KG1 (cell line): ENCODE measurements around the gene NCBP2L.

Experiments used
- DNase-seq: peaks from one replicate; lab custom pipeline; 2025; lab: John Stamatoyannopoulos, UW

NCBP2L gene

DNA sequence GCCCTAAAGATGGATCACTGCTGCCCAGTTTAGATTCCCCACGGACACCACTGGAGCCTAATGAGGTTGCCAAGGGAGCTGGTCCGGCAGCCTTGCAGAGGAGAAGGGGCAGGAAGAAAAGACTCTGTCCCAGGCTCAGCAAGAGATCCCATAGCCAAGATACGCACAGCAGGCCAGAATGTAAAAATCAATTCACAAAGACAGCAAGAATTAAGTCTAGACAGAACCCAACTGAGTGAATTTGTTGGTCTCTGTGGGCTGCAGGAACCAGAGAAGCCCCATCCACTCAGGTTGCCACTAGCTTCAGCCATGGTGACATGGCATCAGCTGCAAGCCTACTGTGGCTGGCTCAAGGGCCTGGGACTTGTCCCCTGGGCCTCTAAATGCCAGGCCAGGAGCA is 24.8 kb upstream of the NCBP2L start:
- no peak for DNase-seq

DNA sequence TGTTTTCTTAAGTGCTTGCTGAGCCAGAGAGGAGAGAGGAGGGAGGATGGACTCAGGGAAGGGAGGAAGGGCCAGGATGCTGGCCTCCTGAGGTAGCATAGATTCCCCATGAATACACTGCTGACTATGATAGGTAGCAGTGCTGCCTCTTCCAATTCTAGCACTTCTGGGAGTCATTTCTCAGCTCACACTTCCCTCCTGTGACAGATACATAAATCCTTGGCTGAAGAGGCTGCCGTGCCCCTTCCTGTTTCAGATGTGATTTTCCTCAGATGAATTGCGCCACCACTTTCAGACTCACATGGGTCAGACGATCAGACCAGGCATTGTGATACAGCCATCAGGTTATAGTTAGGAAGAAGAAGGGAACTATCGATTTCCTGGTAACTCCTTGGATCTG is 24.3 kb upstream of the NCBP2L start:
- no peak for DNase-seq

DNA sequence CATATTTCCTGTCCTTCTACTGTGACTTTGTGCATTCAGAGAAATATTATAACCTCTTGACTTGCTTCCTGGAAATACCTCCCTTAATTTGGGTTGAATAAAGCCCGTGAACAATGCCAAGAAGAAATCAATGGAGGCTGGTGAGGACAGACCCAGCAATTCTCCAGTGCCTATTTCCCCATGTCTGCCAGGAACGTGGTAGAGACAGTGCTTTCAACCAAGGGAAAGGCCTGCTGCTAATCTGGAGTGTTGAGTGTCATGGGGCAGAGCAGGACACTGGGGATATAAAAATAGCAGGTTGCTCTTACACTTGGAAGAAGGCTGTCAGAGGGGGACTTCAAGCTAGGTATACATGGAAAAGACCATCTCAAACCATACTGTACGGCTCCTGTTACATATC is 21.8 kb upstream of the NCBP2L start:
- DNase-seq: no peak

DNA sequence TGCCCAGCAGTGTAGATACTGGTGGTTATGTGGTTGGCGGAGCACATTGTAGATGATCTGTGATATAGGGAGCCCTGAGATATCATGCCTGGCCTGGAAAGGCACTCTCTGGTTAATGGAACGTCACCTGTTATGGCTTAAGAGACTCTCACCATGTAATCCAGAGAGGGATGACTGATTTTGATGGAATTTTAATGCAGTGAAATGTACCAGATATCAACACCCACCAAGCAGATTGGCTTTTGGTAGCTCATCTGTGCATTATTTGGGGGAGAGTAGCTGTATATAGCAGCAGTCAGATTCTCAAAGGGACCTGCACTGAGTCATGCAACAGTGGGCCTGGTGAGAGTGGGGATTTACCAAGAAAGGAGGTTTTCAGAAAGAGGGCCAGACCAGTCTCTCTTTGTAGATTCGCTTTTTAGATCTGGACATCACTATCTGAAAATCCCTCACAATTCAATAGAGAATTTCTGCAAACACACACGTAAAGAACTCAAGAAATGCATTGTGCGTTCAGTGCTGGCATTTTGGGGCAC is 19.2 kb upstream of the NCBP2L start:
- no peak for DNase-seq

DNA sequence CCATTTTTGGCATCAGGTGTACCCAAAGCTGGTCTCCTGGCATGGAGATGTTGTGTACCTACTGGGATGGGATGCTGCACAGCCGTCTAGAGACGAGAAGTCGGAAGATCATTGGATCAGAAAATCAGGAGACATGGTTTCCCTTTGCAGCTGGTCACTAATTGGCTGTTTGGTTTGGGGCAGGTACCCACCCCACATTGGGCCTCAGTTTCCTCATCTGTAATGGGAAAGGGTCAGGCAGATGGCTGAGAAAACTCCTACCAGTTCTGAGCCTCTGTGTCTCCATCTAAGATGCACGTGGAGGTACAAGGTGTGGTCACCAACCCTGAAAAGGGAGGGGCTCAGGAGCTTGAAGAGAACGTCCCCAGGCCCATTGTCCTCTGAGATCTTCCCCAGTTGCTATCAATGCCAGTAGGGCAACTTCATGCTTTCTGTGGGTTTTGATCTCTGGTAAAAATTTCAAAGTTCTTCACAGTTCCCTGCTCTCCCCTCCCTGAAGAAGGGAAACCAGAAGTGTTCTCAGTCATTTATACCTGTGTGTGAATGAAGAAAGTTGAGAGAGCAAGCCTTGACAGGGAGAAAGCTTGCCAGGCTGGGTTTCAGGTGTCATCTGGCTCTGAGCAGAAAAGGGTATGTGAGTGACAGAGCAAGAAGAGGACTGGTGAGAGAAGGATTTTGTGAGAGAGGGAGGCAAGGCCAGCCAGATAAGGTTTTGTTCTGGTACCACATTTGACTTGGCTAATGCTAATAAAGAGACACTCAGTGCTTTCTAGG is 17.0 kb upstream of the NCBP2L start:
- DNase-seq: no peak

DNA sequence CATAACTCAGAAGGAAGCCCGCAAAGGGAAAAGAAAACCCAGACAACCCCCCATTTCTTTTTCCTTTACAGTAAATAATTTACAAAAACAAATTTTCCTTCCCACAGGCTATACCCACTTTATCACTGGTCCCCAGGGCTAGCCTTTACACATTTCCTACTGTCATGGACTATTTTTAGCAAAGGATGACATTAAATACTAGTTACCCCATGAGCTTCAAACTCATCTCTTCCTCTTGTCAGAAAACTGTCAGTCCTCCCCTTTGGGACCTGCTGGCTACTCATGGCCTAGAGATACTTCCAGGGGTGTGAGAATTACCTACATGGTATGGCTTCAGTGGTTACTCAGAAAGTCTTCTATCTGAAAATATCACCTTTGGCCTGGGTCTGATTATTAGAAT is 13.9 kb upstream of the NCBP2L start:
- DNase-seq: no peak

DNA sequence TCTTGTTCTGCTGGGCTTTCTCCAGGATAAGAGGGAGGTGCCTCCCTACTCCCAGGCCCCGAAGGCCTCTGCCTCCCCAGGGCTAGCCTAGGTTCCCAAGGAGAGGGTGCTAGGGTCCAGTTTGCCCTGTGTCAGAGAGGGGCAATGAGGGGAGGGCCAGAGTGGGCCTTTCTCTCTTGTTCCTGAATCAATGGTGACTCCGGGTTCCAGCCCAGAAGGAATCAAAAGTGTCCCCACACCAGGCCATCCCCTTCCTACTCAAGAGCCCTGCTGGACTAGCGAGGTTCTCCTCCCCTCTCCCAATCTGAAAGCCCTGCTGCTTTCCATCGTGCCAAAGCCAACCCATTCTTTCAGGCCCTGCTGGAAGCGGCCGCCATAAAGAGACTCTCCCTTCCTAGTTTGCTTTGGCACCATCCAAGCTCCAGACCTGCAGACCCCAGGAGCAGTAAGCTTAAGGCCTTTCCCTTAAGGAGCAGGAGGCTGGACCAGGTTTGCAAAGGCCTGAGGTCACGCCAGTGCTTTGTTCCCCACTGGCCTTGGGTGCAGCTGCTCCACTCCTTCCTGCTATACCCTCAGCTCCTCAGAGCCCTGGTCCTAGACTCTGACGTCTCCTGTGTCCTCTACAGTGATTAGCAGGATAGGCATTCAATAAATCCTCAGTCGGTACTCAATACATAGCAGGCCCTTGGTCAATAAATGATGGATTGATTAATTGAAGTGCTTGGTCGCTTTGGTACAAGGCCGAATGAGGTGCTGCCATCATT is 12.5 kb upstream of the NCBP2L start:
- DNase-seq: no peak

DNA sequence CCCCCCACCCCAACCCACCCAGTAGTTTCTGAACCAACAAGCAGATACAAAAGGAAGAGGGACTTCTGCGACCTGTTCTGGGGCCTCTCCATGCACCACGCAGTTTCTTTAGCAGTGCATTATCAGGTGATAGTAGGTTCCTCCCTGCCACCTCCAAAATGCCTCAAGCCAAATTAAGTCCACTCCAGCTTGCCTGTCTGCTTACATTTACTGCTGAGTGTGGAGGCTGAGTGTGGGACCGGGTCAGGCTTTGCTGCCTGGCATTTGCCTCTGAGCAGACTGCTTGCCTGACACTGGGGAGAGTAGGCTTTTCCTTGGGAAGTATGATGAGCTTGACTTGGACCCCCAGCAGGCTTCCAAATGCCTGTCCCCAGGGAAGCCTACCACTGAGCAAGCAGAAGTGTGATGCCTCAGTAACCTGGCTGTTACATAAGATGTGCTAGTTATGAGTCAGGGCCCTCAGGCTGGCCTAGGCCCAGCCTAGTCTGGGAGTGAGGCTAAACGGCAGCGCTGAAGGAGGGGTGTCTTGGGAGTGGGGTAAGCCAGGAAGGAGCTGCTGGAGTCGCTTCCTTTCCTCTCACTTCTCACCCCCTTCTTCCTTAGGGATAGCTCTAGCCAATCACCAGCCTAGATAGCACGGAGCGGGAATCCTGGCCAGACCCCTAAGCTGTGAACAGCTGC is 10.9 kb upstream of the NCBP2L start:
- DNase-seq: no peak

DNA sequence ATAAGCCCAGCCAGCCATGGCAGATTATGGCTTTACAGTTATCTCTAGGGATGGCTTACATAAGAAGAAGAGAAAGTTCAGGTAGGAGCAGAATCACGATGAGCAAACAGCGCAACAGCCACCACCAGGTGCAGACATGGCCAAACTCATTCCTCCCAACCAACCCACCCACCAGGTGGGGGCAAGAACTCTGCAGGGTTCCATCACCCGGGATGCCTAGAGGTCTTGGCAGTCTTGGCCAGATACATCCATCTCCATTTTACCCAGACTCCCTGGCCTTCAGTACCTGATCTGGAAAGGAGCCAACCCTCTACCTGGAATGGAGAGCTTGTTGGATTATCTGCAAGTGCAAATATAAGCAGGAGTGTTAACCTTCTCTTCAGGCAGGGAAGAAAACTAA is 9.5 kb upstream of the NCBP2L start:
- no peak for DNase-seq

DNA sequence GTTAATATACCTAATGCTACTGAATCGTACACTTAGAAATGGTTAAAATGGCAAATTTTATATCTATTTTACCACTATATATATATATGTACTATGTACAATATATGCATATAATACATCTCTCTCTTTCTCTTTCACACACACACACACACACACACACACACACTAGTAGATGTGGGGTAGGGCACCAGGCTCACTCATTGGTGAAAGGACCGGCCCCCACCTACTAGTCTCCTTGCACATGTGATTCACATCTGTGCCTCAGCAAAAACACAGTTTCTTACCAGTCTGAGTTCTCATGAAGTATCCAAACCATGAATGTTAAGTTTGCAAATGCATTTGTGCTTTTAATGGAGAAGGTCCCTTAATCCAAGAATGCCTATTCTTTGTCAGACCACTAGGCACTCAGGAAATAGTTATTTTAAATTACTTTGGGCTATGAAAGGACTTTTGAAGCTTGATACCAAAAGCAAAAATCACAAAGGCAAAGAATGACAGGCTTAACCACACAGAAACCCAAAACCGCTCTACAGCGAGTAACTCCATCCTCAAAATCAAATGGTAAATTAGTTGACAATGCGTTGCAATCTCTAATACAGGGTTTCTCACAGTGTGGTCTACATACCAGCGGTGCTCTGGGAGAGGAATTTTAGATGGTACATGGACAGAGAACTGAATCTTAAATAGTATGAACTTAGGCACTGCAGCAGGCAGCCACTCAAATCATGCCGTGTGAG is 7.8 kb upstream of the NCBP2L start:
- DNase-seq: no peak

DNA sequence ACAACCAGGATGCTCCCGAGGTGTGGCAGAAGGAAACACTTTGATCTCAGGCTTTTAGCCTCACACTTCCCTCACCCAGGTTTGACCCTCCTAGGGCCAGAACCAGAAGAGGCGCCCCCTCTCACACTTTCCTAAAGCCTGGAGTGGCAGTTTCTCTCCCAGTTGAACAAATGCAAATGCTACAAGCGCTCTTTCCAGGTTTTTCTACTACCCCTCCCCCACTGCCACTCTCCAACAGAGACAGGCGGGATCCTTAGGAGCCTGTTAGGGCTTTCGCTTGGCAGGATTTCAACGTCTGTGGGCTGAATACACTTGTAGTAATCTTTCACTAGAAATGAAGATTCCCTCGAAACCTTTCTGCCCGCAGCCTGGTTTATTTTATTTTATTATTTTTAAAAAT is 4.3 kb upstream of the NCBP2L start:
- DNase-seq: no peak

DNA sequence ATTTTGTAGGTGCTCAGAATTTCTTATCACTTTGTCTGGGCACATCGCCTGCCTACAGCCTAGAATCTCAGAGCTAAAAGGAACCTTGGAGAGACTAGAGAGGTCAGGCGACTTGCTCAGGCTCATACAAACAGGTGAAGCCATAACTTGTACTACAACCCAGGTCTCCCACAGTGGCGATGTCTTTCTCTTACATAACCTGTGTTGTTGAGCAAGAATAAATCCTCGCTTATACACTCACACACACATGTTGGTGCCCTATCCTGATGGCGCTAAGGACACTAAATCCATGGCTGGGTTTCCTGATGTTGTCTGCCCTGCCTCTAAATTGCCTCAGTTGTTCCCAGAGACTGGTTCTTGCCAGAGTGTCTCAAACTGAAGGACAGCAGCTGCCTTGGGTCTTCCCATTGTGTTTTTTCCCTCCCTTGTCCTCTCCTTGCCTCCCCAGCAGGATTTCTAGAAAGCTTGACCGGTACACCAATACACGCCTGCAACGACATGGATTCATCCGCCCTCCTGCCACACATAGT is 3.6 kb upstream of the NCBP2L start:
- DNase-seq: no peak

DNA sequence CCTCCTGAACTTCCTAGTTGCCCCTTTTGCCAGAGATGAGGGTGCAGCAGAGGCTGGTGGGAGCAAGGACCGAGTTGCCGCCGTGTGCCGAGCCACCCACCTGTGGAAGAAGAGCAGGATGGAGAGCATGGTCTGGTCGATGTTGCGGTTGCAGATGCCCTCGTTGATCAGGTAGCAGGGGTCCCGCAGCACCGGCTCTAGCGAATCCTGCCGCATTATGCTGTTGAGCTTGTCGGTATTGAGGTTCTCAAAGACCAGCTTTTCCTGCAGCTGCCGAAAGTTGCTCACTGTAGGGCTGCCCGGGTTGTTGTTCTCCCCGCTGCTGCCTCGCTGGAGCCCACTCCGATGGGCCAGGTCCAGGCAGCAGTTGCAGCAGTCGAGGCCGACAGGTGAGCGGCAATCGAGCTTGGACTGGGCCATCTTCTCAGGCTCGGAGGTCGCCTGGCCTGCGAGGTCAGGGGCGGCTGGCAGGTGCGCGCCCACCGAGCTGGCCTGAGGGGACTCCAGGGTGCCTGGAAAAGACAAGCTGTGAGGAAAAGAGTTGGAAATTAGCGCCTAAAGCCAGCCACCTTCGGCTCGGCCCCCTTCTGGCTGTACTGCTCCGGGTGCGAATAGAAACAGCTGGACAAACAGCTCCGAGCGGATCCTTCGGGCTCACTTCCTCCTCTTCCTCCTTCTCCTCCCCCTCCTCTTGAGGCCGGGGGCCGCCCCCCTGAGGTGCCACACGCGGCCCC is 2.4 kb upstream of the NCBP2L start:
- DNase-seq: no peak

DNA sequence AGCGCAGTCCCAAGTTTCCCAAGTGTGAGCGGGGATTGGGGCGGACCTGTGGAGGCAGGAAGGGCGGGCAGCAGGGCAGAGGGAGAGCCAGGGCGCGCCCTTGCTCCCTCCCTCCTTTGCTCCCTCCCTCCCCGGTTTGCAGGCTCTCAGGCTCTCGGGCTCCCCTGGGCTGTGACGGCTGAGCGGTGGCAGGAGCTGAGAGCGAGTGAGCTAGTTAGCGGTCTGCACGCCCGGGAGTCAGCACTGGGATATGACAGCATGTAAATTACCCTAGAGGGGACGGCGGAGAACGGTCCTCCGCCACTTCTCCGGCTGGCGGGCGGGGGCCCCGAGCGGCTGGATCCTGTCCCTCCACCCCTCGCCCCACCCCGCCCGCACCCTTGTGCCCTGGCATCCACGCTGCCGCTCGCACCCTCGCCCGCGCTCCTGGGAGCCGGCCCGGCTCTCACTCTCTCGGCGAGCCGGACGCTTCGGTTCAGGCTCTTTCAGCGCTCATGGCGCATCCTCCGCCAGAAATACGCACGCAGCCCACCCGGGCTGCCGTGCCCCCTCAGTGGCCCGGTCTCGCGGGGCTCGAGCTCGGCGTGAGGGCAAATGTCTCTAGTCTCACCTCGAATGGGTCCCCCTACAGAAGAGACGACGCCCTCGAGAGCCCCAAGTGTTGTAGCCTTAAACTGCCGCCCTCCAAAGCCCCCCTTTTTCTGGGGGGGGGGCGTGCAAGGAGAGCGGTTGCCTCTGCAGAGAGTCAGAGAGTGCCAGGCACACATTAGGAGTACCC is 1.6 kb upstream of the NCBP2L start, which contains the start of gene TSC22D3:
TSC22D3 (minus strand) TSS at position 54 of the 778 bp plus-strand sequence. CDS start 368 bp downstream, outside the sequence.
- DNase-seq: no peak

DNA sequence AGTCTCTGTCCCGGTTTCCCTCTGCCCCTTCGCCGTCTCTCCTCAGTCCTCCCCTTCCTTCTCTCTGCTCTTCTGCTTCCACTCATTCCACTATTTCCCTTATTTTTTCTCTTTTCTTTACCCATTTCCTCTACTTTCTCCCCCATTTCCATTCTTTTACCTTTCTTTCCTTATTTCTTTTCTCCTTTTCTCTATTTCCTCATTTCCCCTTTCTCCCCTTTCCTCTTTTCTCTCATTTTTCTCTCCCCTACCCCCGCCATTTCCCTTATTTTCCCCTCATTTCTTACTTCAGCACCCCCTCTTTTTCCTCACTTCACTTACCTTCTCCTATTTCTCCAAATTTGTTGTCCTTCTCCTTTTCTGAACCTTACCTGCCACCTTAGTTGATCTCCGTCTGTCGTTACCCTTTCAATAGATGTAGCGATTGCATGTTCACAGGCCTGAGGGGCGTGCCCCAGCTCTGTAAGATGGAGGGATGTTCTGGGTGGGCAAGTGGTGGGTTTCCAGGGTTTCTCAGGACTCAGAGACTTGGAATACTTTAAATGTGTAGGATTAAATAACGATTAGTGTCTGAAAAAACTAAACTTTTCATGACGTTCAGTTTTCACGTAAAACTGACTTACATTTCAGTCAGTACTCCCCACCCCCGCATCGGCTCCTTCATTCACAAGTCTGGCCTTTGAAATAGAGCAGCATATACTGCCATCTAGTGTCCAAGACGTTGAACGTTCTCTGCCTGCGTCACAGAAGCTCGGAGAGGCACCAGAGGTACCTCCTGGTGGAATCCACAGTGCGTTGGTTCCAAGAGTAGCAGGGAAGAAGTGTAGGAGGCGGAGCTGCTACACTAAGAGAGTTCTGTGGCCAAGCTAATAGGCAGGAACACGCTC is 641 bp upstream of the NCBP2L start:
- peak; percentile 34 for DNase-seq

DNA sequence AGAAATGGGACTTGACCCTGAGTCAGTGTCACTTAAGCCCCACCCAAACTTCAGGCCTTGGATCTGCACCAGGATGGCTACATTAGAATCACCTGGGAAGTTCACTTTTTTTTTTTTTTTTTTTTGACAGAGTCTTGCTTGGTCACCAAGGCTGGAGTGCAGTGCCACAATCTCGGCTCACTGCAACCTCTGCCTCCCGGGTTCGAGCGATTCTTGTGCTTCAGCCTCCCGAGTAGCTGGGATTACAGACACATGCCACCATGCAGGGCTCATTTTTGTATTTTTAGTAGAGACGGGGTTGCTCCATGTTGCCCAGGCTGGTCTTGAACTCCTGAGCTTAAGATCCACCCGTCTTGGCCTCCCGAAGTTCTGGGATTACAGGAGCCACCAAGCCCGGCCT is 3.0 kb downstream of the NCBP2L start:
- no peak for DNase-seq

DNA sequence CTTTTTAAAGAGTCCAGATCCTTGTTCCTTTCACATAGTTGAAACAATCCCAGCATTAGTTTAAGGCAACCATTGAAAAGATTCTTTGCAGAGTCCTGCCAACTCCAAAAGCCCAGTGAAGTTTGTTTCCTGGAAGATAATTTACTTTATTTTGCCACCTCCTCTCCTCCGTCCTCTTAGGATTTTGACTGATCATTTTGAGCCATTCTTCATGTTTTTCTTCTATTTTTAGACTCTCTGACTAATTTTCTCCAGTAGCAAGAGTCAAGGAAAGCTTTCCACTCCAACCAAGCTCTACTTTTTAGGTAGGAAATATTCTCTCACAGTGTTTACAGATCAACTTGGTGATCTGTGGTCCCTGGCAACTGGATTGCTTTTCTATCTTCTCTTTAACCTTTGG is 10.3 kb downstream of the NCBP2L start:
- DNase-seq: no peak

DNA sequence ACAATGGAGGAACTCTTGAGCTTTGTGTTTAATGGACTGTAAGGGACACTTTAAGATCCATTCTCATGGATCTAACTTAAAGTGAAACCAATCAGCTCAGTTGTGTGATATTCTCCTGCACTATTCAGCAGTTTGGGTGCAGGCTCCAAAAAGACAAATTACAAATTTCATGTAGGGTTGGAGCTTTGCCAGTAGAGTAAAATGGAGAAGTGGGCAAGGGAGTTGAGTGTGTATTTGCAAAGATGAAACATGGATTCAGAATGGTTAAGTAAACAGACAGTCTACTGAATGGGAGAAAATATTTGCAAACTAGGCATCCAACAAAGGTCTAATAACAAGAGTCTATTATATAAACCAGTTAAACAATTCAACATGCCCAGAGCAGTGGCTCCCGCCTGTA is 26.9 kb downstream of the NCBP2L start:
- DNase-seq: no peak

DNA sequence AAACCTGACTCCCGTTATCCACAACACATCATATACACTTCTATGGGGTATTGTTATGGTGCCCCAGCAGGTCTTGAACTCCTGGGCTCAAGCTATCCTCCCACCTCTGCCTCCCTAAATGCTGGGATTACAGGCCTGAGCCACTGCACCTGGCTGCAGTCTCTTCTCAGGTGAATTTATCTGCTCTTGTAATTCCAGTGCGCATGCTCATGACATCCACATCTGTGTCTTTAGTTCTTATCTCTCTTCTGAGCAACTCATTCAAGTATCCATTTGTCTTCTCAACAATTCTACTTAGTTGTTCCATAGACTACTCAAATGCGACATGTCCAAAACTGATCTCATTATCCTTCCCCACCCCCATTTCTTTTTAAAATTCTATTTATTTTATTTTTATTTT is 27.6 kb downstream of the NCBP2L start:
- DNase-seq: no peak
